Loucy (cell line): Measurements from ENCODE around the gene ALCAM.

ENCODE experiments used
- EZH2phosphoT487 ChIP-seq: fragments of 200-600 bp; IDR thresholded peaks from 2 replicates; pipeline ENCODE4 v1.6.1; 2018; ENCODE audit warnings: antibody characterized with exemption, mild to moderate bottlenecking, moderate library complexity, borderline replicate concordance
- TF ChIP-seq, protein P1 (sequence below): fragments of 200-600 bp; sonication (generic); conservative IDR thresholded peaks from 2 replicates; pipeline ENCODE4 v1.5.1; 2014; ENCODE audit warnings: mild to moderate bottlenecking, antibody characterized with exemption, low read length

DNA sequence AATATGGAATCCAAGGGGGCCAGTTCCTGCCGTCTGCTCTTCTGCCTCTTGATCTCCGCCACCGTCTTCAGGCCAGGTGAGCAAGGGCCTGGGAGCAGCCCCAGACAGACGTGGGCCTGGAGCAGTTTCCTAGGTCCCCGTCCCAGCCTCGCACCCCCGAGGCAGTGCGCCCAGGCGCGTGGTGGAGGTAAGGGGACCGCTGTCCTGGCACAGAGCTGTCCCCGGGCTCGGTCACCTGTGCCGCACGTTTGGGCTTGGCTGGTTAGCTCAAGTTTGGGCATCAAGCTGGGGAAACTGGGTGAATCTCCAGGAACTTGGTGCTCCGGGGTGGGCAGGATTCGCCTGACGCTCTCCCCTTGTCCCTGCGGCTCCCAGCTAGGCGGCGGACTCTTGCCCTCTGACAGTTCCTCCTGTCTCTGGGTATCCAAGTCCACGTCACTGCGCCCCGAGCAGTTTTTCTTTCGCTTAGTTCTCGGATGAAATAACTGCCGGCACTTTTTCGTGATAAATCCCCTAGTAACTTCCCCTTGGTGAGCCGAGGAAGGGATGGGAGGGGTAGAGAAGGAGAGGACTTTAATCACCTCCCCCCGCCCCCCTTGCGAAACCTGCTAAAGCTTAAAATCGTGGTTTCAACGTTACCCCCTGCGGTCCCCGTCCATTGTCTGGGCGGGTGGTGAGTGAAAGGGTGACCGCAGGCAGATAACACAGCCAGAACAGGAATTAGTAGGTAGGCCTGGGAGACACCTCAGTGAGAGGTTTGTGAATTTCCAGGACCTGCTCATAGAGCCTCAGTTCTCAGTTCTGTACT, 901 bp downstream of the ALCAM start:
- TF ChIP-seq, protein P1, sequence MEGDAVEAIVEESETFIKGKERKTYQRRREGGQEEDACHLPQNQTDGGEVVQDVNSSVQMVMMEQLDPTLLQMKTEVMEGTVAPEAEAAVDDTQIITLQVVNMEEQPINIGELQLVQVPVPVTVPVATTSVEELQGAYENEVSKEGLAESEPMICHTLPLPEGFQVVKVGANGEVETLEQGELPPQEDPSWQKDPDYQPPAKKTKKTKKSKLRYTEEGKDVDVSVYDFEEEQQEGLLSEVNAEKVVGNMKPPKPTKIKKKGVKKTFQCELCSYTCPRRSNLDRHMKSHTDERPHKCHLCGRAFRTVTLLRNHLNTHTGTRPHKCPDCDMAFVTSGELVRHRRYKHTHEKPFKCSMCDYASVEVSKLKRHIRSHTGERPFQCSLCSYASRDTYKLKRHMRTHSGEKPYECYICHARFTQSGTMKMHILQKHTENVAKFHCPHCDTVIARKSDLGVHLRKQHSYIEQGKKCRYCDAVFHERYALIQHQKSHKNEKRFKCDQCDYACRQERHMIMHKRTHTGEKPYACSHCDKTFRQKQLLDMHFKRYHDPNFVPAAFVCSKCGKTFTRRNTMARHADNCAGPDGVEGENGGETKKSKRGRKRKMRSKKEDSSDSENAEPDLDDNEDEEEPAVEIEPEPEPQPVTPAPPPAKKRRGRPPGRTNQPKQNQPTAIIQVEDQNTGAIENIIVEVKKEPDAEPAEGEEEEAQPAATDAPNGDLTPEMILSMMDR, result no peak
- no peak for TF ChIP-seq EZH2phosphoT487
